D721Med (cell line): ENCODE measurements around the gene ATP5F1A.

Experiments used
- DNase-seq: peaks from one replicate; pipeline ENCODE4 v3.0.0; 2011; ENCODE audit warnings: low spot score; ENCODE audit not compliant: insufficient read length
- FAIRE-seq: peaks from 2 replicates; lab custom pipeline; 2011; peaks lifted over from hg19 to GRCh38; lab: Jason Lieb, UNC
- TF ChIP-seq, protein P1 (sequence below): IDR thresholded peaks from 2 replicates; pipeline ENCODE4 v1.5.1; 2012; ENCODE audit warnings: mild to moderate bottlenecking, control low read depth; ENCODE audit not compliant: insufficient read depth; ENCODE audit errors: missing control alignments

The ATP5F1A gene

DNA sequence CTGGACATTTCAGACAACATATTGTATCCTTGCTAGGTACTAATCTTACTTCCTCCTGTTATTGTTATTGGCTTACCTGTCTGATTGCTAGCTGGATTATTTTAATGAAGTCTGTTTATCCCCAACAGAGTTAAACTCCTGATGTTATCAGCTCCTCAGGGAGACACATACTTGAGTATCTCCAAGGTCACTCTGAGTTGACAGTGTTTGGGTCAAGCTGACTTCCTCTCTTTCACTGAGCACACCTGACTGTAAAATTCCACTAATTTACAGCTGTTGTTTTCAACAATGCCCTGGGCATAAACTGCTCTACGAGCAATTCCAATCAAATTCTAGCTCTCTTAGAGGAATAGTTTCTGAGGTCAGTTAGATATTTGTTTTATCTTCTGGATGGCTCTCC lies 15.7 kb upstream of the ATP5F1A start:
- peak; percentile 67 for FAIRE-seq
- TF ChIP-seq, protein P1, sequence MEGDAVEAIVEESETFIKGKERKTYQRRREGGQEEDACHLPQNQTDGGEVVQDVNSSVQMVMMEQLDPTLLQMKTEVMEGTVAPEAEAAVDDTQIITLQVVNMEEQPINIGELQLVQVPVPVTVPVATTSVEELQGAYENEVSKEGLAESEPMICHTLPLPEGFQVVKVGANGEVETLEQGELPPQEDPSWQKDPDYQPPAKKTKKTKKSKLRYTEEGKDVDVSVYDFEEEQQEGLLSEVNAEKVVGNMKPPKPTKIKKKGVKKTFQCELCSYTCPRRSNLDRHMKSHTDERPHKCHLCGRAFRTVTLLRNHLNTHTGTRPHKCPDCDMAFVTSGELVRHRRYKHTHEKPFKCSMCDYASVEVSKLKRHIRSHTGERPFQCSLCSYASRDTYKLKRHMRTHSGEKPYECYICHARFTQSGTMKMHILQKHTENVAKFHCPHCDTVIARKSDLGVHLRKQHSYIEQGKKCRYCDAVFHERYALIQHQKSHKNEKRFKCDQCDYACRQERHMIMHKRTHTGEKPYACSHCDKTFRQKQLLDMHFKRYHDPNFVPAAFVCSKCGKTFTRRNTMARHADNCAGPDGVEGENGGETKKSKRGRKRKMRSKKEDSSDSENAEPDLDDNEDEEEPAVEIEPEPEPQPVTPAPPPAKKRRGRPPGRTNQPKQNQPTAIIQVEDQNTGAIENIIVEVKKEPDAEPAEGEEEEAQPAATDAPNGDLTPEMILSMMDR, result no peak
- DNase-seq, result no peak

DNA sequence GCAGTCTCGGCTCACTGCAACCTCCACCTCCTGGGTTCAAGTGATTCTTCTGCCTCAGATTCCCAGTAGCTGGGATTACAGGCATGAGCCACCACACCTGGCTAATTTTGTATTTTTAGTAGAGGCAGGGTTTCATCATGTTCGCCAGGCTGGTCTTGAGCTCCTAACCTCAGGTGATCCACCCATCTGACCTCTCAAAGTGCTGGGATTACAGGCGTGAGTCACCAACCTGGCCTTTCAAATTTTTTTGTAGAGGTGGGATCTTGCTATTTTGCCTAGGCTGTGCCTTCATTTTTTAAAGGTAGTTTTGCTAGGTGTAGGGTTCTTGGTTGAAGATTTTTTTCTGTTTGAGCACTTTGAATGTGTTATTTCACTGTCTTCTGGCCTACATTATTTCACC lies 12.3 kb upstream of the ATP5F1A start:
- DNase-seq (no peak), FAIRE-seq (no peak)
- TF ChIP-seq, protein P1, result no peak

DNA sequence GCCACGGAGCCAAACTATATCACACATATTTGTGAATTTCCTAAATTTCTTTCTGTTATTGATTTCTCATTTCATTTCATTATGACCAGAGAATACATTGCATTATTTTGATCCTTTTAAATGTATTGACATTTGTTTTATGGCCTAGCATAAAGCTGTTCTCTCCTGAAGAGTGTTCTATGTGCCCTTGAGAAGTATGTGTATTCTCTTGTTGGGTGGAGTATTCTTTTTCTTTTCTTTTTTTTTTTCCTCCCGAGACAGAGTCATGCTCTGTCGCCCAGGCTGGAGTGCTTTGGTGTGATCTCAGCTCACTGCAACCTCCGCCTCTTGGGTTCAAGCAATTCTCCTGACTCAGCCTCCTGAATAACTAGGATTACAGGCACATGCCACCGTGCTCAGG lies 11.3 kb upstream of the ATP5F1A start:
- FAIRE-seq (peak; percentile 84), DNase-seq (no peak)
- TF ChIP-seq, protein P1, result no peak

DNA sequence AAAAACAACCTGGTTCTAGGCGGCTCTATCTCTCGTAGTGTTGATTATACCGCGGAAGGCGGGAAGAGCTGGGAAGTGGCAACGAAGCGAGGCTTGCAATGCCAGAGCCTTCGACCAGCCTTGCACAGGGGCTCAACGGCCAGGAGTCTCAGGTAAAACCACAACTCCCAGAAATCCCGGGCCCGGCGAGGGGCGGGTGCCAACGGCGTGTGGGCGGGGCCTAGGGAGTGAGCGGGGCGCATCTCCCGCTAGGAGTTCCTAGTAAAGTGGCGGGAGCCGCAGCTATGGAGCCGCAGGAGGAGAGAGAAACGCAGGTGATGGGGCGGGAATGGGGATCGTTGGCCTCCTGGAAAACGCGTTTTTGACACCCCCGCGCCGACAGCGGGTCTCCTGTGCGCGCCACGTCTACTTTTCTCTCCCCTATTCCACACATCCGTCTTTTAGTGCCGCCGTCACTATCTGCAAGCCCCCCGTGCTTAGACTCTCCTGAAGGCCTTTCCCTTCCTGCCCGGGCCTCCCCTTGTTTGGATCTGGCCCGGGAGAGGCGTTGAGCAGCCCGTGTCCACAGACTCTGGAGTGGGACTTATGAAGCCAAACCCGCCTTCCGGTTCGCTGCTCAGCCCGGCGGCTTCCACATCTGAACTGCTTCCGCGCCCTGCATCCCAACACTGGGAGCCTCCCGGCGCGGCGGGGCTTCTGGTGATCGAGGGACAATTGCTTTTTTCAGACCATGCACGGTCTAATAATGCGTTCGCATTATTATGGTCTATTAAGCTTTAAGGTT lies 6.2 kb upstream of the ATP5F1A start, which contains the start of gene HAUS1:
HAUS1 (plus strand) TSS at position 258 of the 784 bp plus-strand sequence; CDS start at position 285, 27 bp downstream.
- DNase-seq (peak; percentile 83), FAIRE-seq (no peak)
- TF ChIP-seq, protein P1, result no peak

DNA sequence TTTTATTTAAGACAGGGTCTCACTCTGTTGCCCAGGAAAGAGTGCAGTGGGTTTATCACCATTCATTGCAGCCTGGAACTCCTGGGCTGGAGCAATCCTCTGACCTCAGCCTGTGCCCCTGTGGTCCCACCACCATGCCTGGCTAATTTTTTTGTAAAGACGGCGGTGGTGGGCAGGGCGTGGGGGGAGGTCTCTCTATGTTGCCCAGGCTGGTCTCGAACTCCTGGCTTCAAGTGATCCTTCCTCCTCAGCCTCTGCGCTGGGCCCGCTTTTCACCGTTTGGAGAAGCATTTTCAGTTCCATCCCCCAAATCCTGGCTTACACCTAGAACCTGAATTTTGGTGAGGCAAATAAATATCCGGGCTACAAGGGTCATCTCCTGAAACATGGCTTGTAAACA lies 1.4 kb upstream of the ATP5F1A start:
- TF ChIP-seq, protein P1, result no peak
- DNase-seq, result no peak
- no peak for FAIRE-seq

DNA sequence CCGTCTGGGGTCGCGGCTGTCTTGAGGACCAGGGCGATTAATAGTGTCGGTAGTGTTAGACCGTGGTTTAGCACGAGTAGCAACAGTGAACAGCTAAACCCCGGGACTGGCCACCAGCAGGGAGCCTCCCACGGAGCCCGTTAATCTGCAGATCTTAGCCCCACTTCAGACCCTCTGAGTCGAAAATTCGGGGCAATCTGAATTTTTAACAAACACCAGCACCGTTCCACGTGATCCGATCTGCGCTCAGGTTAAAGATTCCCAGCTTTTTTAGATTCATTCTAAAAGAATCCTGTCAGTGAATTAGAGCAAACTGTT lies 479 bp upstream of the ATP5F1A start:
- DNase-seq (no peak), FAIRE-seq (peak; percentile 6)
- TF ChIP-seq, protein P1, result no peak

DNA sequence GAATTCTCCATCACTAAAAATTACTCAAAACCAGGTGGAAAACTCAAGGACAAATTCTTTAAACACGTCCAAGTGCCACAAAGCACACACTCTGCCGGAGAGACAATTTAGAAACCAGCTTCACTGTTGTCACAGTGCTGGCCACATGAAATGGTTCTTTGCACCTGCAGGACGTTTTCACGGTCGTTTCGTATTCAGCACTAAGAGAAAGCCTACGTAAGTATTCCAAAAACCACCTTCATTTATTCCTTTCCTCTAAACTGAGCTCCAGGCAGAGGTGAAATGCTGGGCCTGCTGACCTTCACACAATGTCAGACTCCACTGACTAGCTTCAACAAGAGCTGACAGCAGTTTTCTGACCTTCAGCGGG lies 680 bp downstream of the ATP5F1A start:
- no peak for FAIRE-seq

More for the DNA sequence above, 680 bp downstream of the ATP5F1A start:
- DNase-seq, result no peak
- TF ChIP-seq, protein P1, result no peak
